Measurements from ENCODE around the gene GTF2E1. TPM values are rescaled to one million over a fixed set of nuclear protein-coding genes. Genes with fewer than 3 reads are reported as not detected.
A peak's percentile ranks its signal among the peaks of the same experiment; 100 is the strongest.

GTF2E1 gene
- total and polyA plus RNA-seq, 2 of the 4 experiments (the other 2 are of a cell fraction), result 8.2 to 18.5 TPM

- Histone ChIP-seq H4K8ac (ENCODE audit: low read depth in 2 of 2, low read length in 2 of 2) (peak overlapping the region; percentile 8 to 33; a peak in 2 of 4 replicates), H2BK20ac (ENCODE audit: low read depth, low read length) (peak overlapping the region; percentile 51; the same call in 1 of the 2 replicates), H3K36me3 (ENCODE audit: control insufficient read depth, insufficient read depth, low read length) (no peaks in the 10 kb centered on the region), H3K23ac (ENCODE audit: low read depth, low read length) (no peak overlapping the region; the same call in 1 of the 2 replicates), H3K27me3 (ENCODE audit: control insufficient read depth, insufficient read depth, low read length) (no peaks in the 10 kb centered on the region), H2AK5ac (ENCODE audit: low read depth, low read length) (no peak overlapping the region), H2BK5ac (ENCODE audit: low read depth, low read length, poor library complexity, severe bottlenecking) (peak overlapping the region; percentile 36), H2AFZ (replicated peaks; ENCODE audit: low read length, poor library complexity) (no peak overlapping the region), H2BK15ac (ENCODE audit: low read depth, low read length) (0 out of 3 replicates have a peak overlapping the region, but pooled peaks have one; percentile 84), H4K5ac (ENCODE audit: low read depth, low read length) (no peak overlapping the region; the same call in 1 of the 2 replicates), H3K4me1 (ENCODE audit: control insufficient read depth, insufficient read depth, low read length) (peaks cover 8% of the 10 kb centered on the region), H3K79me1 (ENCODE audit: low read depth in 1 of 2, low read length in 2 of 2) (peaks cover 0 to 15% of the 10 kb centered on the region in 2 experiments; a peak in 3 of 4 replicates), H2AK9ac (replicated peaks; ENCODE audit: low read depth, low read length, poor library complexity) (no peak overlapping the region), H3K56ac (ENCODE audit: extremely low read depth, insufficient read depth, low read length) (no peak overlapping the region), H3K27ac (ENCODE audit: insufficient read depth, low read length) (no peak overlapping the region), H4K91ac (ENCODE audit: insufficient read depth, low read depth, low read length) (no peak overlapping the region), H3K4ac (ENCODE audit: low read depth, low read length) (peak overlapping the region; percentile 37; the same call in 1 of the 2 replicates), H3K4me3 (ENCODE audit: insufficient read depth, low read depth, low read length) (no peak overlapping the region), H3K18ac (ENCODE audit: low read depth, low read length) (peak overlapping the region; percentile 53; the same call in 1 of the 2 replicates), H3K14ac (replicated peaks; ENCODE audit: low read depth, low read length) (no peak overlapping the region), H2BK120ac (ENCODE audit: low read depth, low read length) (peak overlapping the region; percentile 98), H3K9me3 (ENCODE audit: control insufficient read depth, insufficient read depth, low read length) (no peaks in the 10 kb centered on the region), H3K9me1 (ENCODE audit: insufficient read depth, low read length) (peaks cover 9% of the 10 kb centered on the region), H4K20me1 (ENCODE audit: insufficient read depth, low read length) (no peaks in the 10 kb centered on the region), H3K9ac (ENCODE audit: low read depth, low read length) (no peak overlapping the region), H3K4me2 (ENCODE audit: low read depth, low read length) (no peak overlapping the region)
- intact Hi-C loops (cut with micrococcal nuclease), result loop anchor here (1.0 to 10.0 kb wide), 3 partner anchors 8 to 369 kb away; partner anchors contain the start of gene NDUFB4
- CTCF ChIA-PET, result interaction anchor here (0.6 to 3.4 kb wide), 3 partner anchors 129 to 233 kb away, joined by 3 to 20 read pairs (median 18); no protein-coding TSS in a partner anchor
- peak; percentile 28; the same call in 1 of the 2 replicates for ATAC-seq (ENCODE audit: low read depth)
- no CpG with 5 or more reads among the region's 1 CpG for WGBS, 2 experiments (ENCODE audit: extremely low coverage in 2 of 2, insufficient read length in 1 of 2)
- DNase-seq, result peak; percentile 28
- no TSS peak for BruUV-seq (replicated peaks)
- dilution Hi-C loops (cut with HindIII; ENCODE audit: low sequenced_read_pairs, unreplicated experiment), result no loop called here
- in situ Hi-C loops (cut with MboI; ENCODE audit: low sequenced_read_pairs), result loop anchor here (5.0 to 25.0 kb wide), 4 partner anchors 199 to 549 kb away; partner anchors contain the start of gene NDUFB4
- no peak for TF ChIP-seq MAFK (IDR thresholded peaks at IDR 0.05; ENCODE audit: low read depth, low read length)
- POLR2A ChIA-PET (ENCODE audit: unreplicated experiment), result no interaction called here
Observed at GRCh38 chr3:120793601-120794000, 51.1 kb downstream of the GTF2E1 start.

All from IMR-90 (cell line).